H1 (cell line): Measurements from ENCODE around the gene VGLL1. TPM values are rescaled to one million over a fixed set of nuclear protein-coding genes. Genes with fewer than 3 reads are reported as not detected.

Experiments
- CTCF ChIA-PET: fragments of 300-600 bp; sonication (Branson Sonifier 250); formaldehyde crosslinking; loops from one replicate; lab custom pipeline; 2021; ENCODE audit not compliant: partially characterized antibody; lab: Charles Lee
- POLR2A ChIA-PET: fragments of 300-600 bp; sonication (Branson Sonifier 250); formaldehyde crosslinking; loops from one replicate; lab custom pipeline; 2021; ENCODE audit warnings: inconsistent platforms; ENCODE audit not compliant: partially characterized antibody; lab: Charles Lee
- DNase-seq, 2 experiments: peaks; one replicate each; pipeline versions ENCODE4 v3.0.0 to v3.0.0-alpha.2; 2010 to 2022; ENCODE audit warnings: low spot score in 2 of 2, low read depth in 1 of 2, mixed read lengths in 1 of 2
- FAIRE-seq: peaks from 2 replicates; lab custom pipeline; 2011; peaks lifted over from hg19 to GRCh38; lab: Jason Lieb, UNC
- H2AFZ ChIP-seq: 2 replicates; pipeline ENCODE4 v1.8.1; 2012; ENCODE audit warnings: low read length, inconsistent platforms
- H2AK5ac ChIP-seq: 2 replicates; pipeline ENCODE4 v1.6.1; 2013; ENCODE audit warnings: low read depth, low read length
- H2BK120ac ChIP-seq: replicated peaks from 2 replicates; pipeline ENCODE3; 2013; ENCODE audit warnings: low read depth, low read length, inconsistent platforms
- H2BK12ac ChIP-seq: 2 replicates; pipeline ENCODE4 v1.6.1; 2013; ENCODE audit warnings: low read depth, low read length
- H2BK15ac ChIP-seq: 2 replicates; pipeline ENCODE4 v1.6.1; 2013; ENCODE audit warnings: low read length
- H2BK20ac ChIP-seq: 2 replicates; pipeline ENCODE4 v1.6.1; 2013; ENCODE audit warnings: low read length
- H2BK5ac ChIP-seq: 2 replicates; pipeline ENCODE4 v1.6.1; 2013; ENCODE audit warnings: low read depth, low read length
- H3K14ac ChIP-seq: 2 replicates; pipeline ENCODE4 v1.6.1; 2013; ENCODE audit warnings: inconsistent platforms; ENCODE audit not compliant: insufficient read length
- H3K18ac ChIP-seq: 2 replicates; pipeline ENCODE4 v1.6.1; 2013; ENCODE audit warnings: low read length; ENCODE audit errors: extremely low read depth
- H3K23ac ChIP-seq: 2 replicates; pipeline ENCODE4 v1.6.1; 2013; ENCODE audit warnings: inconsistent platforms; ENCODE audit not compliant: insufficient read length
- H3K23me2 ChIP-seq: 2 replicates; pipeline ENCODE4 v1.6.1; 2013; ENCODE audit warnings: low read depth, low read length
- H3K27ac ChIP-seq: 2 replicates; pipeline ENCODE4 v1.6.1; 2011; ENCODE audit warnings: low read depth, low read length, inconsistent platforms
- H3K27me3 ChIP-seq, 4 experiments: replicated peaks in 1 of 4; 1 replicate in 1 of 4; 2 replicates in 3 of 4; pipeline versions ENCODE4 v1.6.1 to v1.8.1; 2011 to 2013; ENCODE audit warnings: low read length in 3 of 4, mild to moderate bottlenecking in 3 of 4, inconsistent platforms in 2 of 4, mixed read lengths in 2 of 4, moderate library complexity in 1 of 4; ENCODE audit not compliant: control insufficient read depth in 3 of 4, insufficient read depth in 3 of 4; ENCODE audit errors: extremely low read depth in 1 of 4
- H3K36me3 ChIP-seq, 4 experiments: 2 replicates each; pipeline versions ENCODE4 v1.6.1 to v1.8.1; 2011 to 2013; ENCODE audit warnings: mild to moderate bottlenecking in 4 of 4, low read length in 3 of 4, moderate library complexity in 2 of 4, control low read depth in 1 of 4, inconsistent platforms in 1 of 4; ENCODE audit not compliant: insufficient read depth in 4 of 4, control insufficient read depth in 2 of 4
- H3K4ac ChIP-seq: replicated peaks from 2 replicates; pipeline ENCODE3; 2013; ENCODE audit warnings: low read length, low read depth, mixed read lengths, inconsistent platforms; ENCODE audit not compliant: insufficient read length
- H3K4me1 ChIP-seq, 4 experiments: replicated peaks in 1 of 4; 1 replicate in 1 of 4; 2 replicates in 3 of 4; pipeline versions ENCODE4 v1.6.1 to v1.8.1; 2011 to 2013; ENCODE audit warnings: low read length in 3 of 4, inconsistent platforms in 2 of 4, mixed read lengths in 1 of 4; ENCODE audit not compliant: insufficient read depth in 4 of 4, control insufficient read depth in 3 of 4
- H3K4me2 ChIP-seq, 2 experiments: 2 replicates each; pipeline versions ENCODE4 v1.6.1 to v1.8.1; 2011 to 2013; ENCODE audit warnings: low read depth in 2 of 2, low read length in 2 of 2, control low read depth in 1 of 2, inconsistent platforms in 1 of 2, mild to moderate bottlenecking in 1 of 2; ENCODE audit not compliant: insufficient read depth in 1 of 2
- H3K4me3 ChIP-seq, 4 experiments: fragments of 200-600, 300-600 bp in 1 of 4; sonication (generic), shearing (Covaris generic), sonication (Bioruptor Twin) in 1 of 4; 2 replicates each; pipeline versions ENCODE4 v1.5.1 to v1.8.1; 2011 to 2016; ENCODE audit warnings: low read length in 4 of 4, low read depth in 3 of 4, control low read depth in 2 of 4, inconsistent platforms in 2 of 4, mild to moderate bottlenecking in 2 of 4, mixed read lengths in 1 of 4, moderate library complexity in 1 of 4; ENCODE audit not compliant: insufficient read depth in 2 of 4; ENCODE audit errors: extremely low read depth in 1 of 4
- H3K56ac ChIP-seq: replicated peaks from 2 replicates; pipeline ENCODE3; 2013; ENCODE audit warnings: low read depth, mild to moderate bottlenecking, mixed read lengths, low read length, inconsistent platforms; ENCODE audit not compliant: insufficient read length
- H3K79me1 ChIP-seq: 2 replicates; pipeline ENCODE4 v1.6.1; 2013; ENCODE audit warnings: low read depth, low read length, control low read depth
- H3K79me2 ChIP-seq, 2 experiments: 2 replicates each; pipeline versions ENCODE4 v1.6.1 to v1.8.1; 2012 to 2013; ENCODE audit warnings: low read length in 2 of 2, mild to moderate bottlenecking in 2 of 2, inconsistent platforms in 1 of 2; ENCODE audit not compliant: insufficient read depth in 2 of 2, control insufficient read depth in 1 of 2
- H3K9ac ChIP-seq, 4 experiments: replicated peaks in 1 of 4; 1 replicate in 1 of 4; 2 replicates in 3 of 4; pipeline versions ENCODE4 v1.6.1 to v1.8.1; 2011 to 2013; ENCODE audit warnings: low read depth in 3 of 4, low read length in 3 of 4, control low read depth in 2 of 4, mild to moderate bottlenecking in 2 of 4, moderate library complexity in 2 of 4, inconsistent platforms in 1 of 4; ENCODE audit errors: extremely low read depth in 1 of 4
- H3K9me3 ChIP-seq, 2 experiments: 2 replicates each; pipeline versions ENCODE4 v1.6.1 to v1.8.1; 2012 to 2013; ENCODE audit warnings: mild to moderate bottlenecking in 2 of 2, moderate library complexity in 2 of 2, control low read depth in 1 of 2, inconsistent platforms in 1 of 2, low read depth in 1 of 2, low read length in 1 of 2, mixed read lengths in 1 of 2; ENCODE audit not compliant: insufficient read depth in 2 of 2
- H4K20me1 ChIP-seq, 2 experiments: replicated peaks in 1 of 2; 2 replicates each; pipeline versions ENCODE3 to v1.8.1; 2011 to 2013; ENCODE audit warnings: inconsistent platforms in 2 of 2, low read length in 2 of 2, mild to moderate bottlenecking in 1 of 2; ENCODE audit not compliant: insufficient read depth in 2 of 2, control insufficient read depth in 1 of 2
- H4K5ac ChIP-seq: 2 replicates; pipeline ENCODE4 v1.6.1; 2013; ENCODE audit warnings: low read length, low read depth, mixed read lengths, inconsistent platforms; ENCODE audit not compliant: insufficient read length
- H4K8ac ChIP-seq: 2 replicates; pipeline ENCODE4 v1.8.0; 2013; ENCODE audit warnings: mild to moderate bottlenecking, moderate library complexity, low read length, inconsistent platforms; ENCODE audit not compliant: insufficient read depth; ENCODE audit errors: extremely low read depth
- H4K91ac ChIP-seq: replicated peaks from 2 replicates; pipeline ENCODE3; 2013; ENCODE audit warnings: low read length, mixed read lengths, inconsistent platforms; ENCODE audit not compliant: insufficient read length
- GTF2F1 ChIP-seq: IDR thresholded peaks from 2 replicates; pipeline ENCODE4 v1.6.1; 2012; ENCODE audit warnings: low read depth, low read length, improper control_type of control experiment, borderline replicate concordance
- POLR2A ChIP-seq, 2 experiments: IDR thresholded peaks; 1 replicate in 1 of 2; 2 replicates in 1 of 2; pipeline ENCODE4 v1.6.1; 2011; ENCODE audit warnings: low read depth in 2 of 2, low read length in 2 of 2, mild to moderate bottlenecking in 2 of 2; ENCODE audit errors: control extremely low read depth in 1 of 2
- RAD21 ChIP-seq, 2 experiments: IDR thresholded peaks in 1 of 2; conservative IDR thresholded peaks in 1 of 2; 2 replicates each; pipeline ENCODE4 v1.6.1; 2011; ENCODE audit warnings: low read depth in 2 of 2, low read length in 2 of 2, improper control_type of control experiment in 1 of 2, inconsistent platforms in 1 of 2, mild to moderate bottlenecking in 1 of 2, moderate library complexity in 1 of 2
- SRF ChIP-seq: IDR thresholded peaks from 2 replicates; pipeline ENCODE4 v1.6.1; 2011; ENCODE audit warnings: mild to moderate bottlenecking, low read depth, low read length, moderate library complexity
- WGBS, 2 experiments: shearing (Covaris generic) in 1 of 2; methylation state at CpG; one replicate each; pipeline versions ENCODE4 v1.1.6 to v1.1.7; 2013 to 2015; ENCODE audit warnings: low lambda C conversion rate in 2 of 2, mixed read lengths in 2 of 2, inconsistent platforms in 1 of 2, low coverage in 1 of 2, missing lambda C conversion rate in 1 of 2; ENCODE audit not compliant: insufficient replicate concordance in 2 of 2, insufficient coverage in 1 of 2, insufficient read length in 1 of 2; ENCODE audit errors: extremely low coverage in 1 of 2, missing lambda C conversion rate in 1 of 2; 5-methylcytosine and 5-hydroxymethylcytosine counted together
- polyA plus RNA-seq, 7 experiments: library from polyadenylated mRNA; depleted of rRNA in 3 of 7; stranded (reverse) in 5 of 7; unstranded in 2 of 7; fragments of >200 nt in 5 of 7; fragments of 200-250 nt in 2 of 7; gene quantifications; 1 replicate in 5 of 7; 2 replicates in 1 of 7; 4 replicates in 1 of 7; pipeline versions ENCODE4 v1.2.1 to v1.2.3, GENCODE V29; 2011 to 2013; ENCODE audit warnings: missing spikeins in 2 of 7, mixed read lengths in 2 of 7
- total RNA-seq: library from RNA; stranded (reverse); fragmentation: NEBNext Ultra II Directional; extraction: Animal tissue kit (Norgen Biotek cat#: 25700); gene quantifications from 2 replicates; pipeline ENCODE4 v1.2.1, GENCODE V29; 2021

The VGLL1 gene
- total and polyA plus RNA-seq, 2 of the 8 experiments (the other 6 are each of a cell fraction or from before 2014, with no cell fraction given), result not detected

DNA sequence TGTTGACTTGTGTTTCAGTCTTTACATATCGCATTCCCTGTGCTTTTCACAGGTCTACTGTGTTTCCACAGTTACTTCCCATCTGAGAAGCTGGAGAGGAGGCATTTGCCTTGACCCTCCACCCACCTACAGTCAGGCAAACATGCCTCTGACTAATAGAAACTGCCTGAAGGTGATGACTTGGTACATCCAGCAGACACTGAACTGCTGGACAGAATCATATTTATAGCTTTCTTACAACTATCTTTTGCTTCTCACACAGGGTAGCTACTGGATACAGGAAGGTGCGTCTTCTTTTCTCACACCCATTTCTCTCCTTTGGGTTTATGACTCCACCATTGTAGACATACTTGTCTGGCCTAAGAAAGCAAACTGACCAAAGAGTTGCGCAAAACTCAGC, 58.0 kb downstream of the VGLL1 start:
- H3K4ac ChIP-seq, result no peak overlapping the region
- no peak overlapping the region for H2AFZ ChIP-seq
- no peak overlapping the region for H2BK120ac ChIP-seq
- H3K27me3 ChIP-seq, result no peaks in the 10 kb centered on the region
- no peak for DNase-seq
- H2BK15ac ChIP-seq, result no peak overlapping the region
- H3K9me3 ChIP-seq, result no peaks in the 10 kb centered on the region
- TF ChIP-seq GTF2F1 (no peak), RAD21 (IDR thresholded peaks at IDR 0.05 in 1 of 2, conservative IDR thresholded peaks at IDR 0.05 in 1 of 2; ENCODE audit: low read depth in 2 of 2, low read length in 2 of 2) (no peak), POLR2A (IDR thresholded peaks at IDR 0.05; ENCODE audit: control extremely low read depth in 1 of 2, low read depth in 2 of 2, low read length in 2 of 2) (no peak), SRF (no peak)
- TF ChIP-seq, all 59 proteins: peak for 0
- Histone ChIP-seq H3K23ac (no peak overlapping the region), H3K4me1 (peaks cover 0 to 5% (median 3%) of the 10 kb centered on the region in 4 experiments; a peak in 5 of 7 replicates), H4K5ac (no peak overlapping the region), H3K79me2 (no peaks in the 10 kb centered on the region), H4K91ac (no peak overlapping the region), H2BK20ac (no peak overlapping the region), H3K56ac (no peak overlapping the region), H3K4me3 (no peak overlapping the region), H3K79me1 (no peaks in the 10 kb centered on the region), H3K18ac (no peak overlapping the region), H2BK5ac (no peak overlapping the region), H4K8ac (no peak overlapping the region), H3K4me2 (no peak overlapping the region), H3K14ac (no peak overlapping the region), H3K23me2 (no peaks in the 10 kb centered on the region), H2BK12ac (no peak overlapping the region), H2AK5ac (no peak overlapping the region), H3K36me3 (no peaks in the 10 kb centered on the region), H4K20me1 (no peaks in the 10 kb centered on the region), H3K9ac (no peak overlapping the region), H3K27ac (no peak overlapping the region)
- ChIA-PET POLR2A (interaction anchor here (0.6 kb wide), 1 partner anchor 11 kb away, joined by 3 read pairs; no protein-coding TSS in a partner anchor), CTCF (no interaction called here)
- no peak for FAIRE-seq
- 90% methylated on average over 3 of the region's 3 CpGs; no CpG with 5 or more reads in 1 of the 2 experiments for WGBS, 2 experiments
